IPS-18a (cell line): ENCODE measurements around the gene STX16.

ENCODE experiments used
- H3K27ac ChIP-seq: one replicate; pipeline ENCODE4 v1.5.1; 2013; ENCODE audit warnings: low read length
- H3K27me3 ChIP-seq: one replicate; pipeline ENCODE4 v1.6.1; 2013; ENCODE audit warnings: mild to moderate bottlenecking, low read length; ENCODE audit not compliant: control insufficient read depth, insufficient read depth
- H3K36me3 ChIP-seq: one replicate; pipeline ENCODE4 v1.6.1; 2013; ENCODE audit warnings: low read depth, low read length; ENCODE audit not compliant: control insufficient read depth
- H3K4me1 ChIP-seq: one replicate; pipeline ENCODE4 v1.6.1; 2013; ENCODE audit warnings: low read depth, low read length; ENCODE audit not compliant: control insufficient read depth
- H3K4me3 ChIP-seq: one replicate; pipeline ENCODE4 v1.5.1; 2013; ENCODE audit warnings: low read length
- H3K9ac ChIP-seq: one replicate; pipeline ENCODE4 v1.6.1; 2013; ENCODE audit warnings: mild to moderate bottlenecking, low read length, moderate library complexity
- H3K9me3 ChIP-seq: one replicate; pipeline ENCODE4 v1.6.1; 2013; ENCODE audit warnings: low read depth, low read length; ENCODE audit not compliant: control insufficient read depth

STX16 gene

DNA sequence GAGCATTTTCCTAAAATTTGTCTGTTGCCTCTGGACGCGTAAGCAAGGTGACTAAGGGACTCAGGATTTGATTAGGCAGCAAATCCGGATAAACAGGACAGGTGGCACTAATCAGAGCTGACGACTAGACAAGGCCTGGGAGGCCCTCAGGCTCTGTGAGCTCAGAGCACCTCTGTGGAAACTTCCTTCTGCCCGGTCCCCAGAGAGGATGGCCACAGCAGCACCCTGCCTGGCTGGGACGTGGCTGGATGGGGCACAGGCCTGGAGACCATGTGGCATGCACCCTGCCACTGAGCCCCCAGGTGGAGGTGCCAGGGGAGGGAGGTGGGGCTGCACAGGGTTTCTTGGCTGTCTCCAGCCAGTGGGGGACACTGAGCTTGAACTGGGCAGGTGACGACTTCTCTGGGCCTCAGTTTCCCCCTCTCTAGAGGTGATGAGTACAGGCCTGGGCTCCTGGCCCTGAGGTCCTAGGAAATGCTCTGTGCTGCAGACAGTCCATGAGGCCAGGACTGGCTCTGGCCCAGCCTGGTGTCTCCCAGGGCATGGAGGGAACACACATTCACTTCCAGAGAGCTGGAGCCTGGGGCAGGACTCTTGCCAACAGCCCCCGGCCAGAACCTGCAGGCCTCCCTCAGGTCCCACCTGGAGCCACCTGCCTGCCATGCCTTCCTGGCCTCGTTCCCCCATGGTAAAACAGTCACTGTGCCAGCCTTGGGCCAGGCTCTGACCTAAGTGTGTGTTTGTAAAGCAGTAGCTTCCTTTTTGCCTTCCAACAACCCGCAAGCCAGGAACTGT is 39.6 kb upstream of the STX16 start:
- Histone ChIP-seq H3K9ac (no peak overlapping the region), H3K27me3 (no peaks in the 10 kb centered on the region), H3K27ac (no peak overlapping the region), H3K36me3 (no peaks in the 10 kb centered on the region), H3K9me3 (no peaks in the 10 kb centered on the region), H3K4me3 (no peak overlapping the region), H3K4me1 (no peaks in the 10 kb centered on the region)

DNA sequence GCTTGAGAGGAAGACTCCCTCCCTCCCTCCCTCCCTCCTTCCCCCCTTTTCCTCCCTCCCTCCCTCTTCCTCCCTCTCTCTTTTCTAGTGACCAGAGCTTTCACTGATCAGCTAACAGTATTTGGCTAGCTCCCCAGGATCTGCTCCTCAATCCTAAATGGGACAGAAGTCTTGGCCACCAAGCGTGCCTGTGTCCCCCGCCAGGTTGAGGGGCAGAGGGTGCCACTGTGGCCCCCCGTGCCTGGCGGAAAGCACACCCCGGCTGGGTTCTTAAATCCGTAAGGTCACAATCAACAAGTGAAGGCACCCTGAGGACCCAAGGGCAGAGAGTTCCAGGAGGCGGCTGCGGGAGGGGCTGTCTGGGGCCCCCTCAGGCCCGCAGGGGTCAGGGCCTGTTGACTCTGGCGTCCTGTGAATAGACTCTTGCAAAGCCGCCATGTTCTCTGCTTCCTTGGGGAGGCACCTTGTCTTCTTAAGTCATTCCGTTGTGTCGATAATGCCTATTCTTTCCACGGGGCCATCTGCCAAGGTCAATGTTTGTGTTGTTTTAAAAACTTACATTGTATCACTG is 38.9 kb upstream of the STX16 start:
- Histone ChIP-seq H3K9ac (no peak overlapping the region), H3K27me3 (no peaks in the 10 kb centered on the region), H3K36me3 (no peaks in the 10 kb centered on the region), H3K4me1 (no peaks in the 10 kb centered on the region), H3K27ac (no peak overlapping the region), H3K9me3 (no peaks in the 10 kb centered on the region), H3K4me3 (no peak overlapping the region)

DNA sequence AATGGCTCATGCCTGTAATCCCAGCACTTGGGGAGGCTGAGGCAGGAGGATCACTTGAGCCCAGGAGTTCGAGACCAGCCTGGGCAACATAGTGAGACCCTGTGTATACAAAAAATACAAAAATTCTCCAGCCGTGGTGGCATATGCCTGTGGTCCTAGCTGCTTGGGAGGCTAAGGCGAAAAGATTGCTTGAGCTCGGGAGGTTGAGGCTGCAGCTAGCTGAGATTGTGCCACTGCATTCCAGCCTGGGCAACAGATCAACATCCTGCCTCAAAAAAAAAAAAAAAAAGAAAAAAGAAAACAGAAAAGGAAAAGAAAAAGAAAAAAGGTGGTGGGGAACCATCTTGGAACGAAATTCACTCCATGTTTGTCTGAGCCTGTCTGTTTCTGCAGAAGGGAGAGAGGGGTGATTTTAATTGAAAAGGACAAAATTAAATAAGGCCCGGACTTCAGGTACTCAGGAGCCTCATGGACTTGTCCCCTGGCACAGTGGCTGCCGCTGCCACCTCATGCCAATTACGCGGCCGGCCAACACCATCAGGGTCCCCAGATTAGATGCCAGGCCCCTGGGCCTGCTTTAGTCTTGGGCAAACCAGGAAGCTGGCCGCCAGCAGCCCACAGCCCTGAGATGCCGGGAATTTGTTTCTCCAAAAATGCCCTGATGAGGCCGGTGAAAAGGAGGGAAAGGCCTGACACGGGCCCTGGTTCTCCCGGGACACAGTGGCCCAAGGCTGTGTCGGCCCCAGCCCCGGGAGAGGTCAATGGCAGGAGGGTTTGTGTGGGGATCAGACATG is 37.8 kb upstream of the STX16 start:
- H3K4me3 ChIP-seq, result no peak overlapping the region
- no peak overlapping the region for H3K27ac ChIP-seq
- no peaks in the 10 kb centered on the region for H3K36me3 ChIP-seq
- peaks cover 8% of the 10 kb centered on the region for H3K27me3 ChIP-seq
- H3K4me1 ChIP-seq, result no peaks in the 10 kb centered on the region
- no peaks in the 10 kb centered on the region for H3K9me3 ChIP-seq
- H3K9ac ChIP-seq, result no peak overlapping the region

DNA sequence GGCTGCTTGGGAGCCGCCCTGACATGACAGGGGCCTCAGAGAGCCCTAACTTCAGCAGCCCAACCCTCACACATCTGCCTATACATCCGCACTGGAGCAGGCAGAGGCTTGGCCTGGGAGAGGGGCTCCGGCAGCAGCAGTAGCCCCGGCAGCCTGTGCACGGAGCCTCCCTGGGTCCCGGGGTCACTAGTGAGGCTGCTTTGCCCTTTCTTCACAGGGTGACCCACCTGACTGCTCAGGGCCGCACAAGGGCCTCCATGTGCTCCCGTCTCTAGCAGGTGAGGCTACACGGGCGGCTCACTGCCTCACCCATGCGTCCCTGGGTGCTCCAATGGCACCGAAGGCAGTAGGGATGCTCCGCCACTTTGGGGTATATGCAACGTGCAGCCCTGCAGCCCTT is 36.7 kb upstream of the STX16 start:
- no peak overlapping the region for H3K4me3 ChIP-seq
- H3K27ac ChIP-seq, result no peak overlapping the region
- no peaks in the 10 kb centered on the region for H3K9me3 ChIP-seq
- no peaks in the 10 kb centered on the region for H3K36me3 ChIP-seq
- H3K4me1 ChIP-seq, result no peaks in the 10 kb centered on the region
- H3K9ac ChIP-seq, result no peak overlapping the region
- H3K27me3 ChIP-seq, result peaks cover 12% of the 10 kb centered on the region

DNA sequence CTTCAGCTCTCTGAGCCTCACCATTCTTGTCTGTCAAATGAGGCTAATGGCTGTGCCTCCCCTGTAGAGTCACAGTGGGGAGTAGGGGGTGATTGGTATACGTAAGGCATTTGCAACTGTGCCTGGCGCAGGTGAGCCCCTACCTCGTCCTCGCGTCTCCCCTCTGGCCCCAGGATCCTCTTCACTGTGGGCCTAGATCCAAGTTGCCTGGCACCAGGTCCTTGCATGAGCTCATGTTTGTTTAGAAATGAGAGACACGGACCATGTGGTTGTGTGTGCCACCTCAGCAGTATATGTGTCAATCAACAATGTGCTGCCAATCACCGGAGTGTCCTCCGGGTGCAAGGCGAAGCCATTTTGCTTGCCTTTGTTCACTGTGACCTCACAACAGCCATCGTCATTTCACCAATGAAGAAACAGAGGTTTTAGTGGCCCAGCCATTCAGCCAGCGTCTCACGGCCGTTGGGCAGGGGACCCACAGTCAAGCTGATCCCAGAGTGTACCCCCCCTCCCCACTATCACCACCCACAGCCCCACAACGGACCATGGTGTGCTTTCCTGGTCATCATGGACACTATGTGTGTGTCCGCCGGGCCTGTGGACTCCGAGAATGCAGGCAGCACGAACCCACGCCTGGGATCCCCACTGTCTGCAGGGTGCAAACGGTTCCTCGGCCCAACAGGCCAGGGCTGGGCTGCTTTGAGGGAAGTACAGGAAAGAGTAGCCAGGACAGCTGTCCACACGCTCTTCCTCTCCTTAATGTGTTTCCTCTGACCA is 35.9 kb upstream of the STX16 start:
- Histone ChIP-seq H3K27me3 (peaks cover 12% of the 10 kb centered on the region), H3K36me3 (no peaks in the 10 kb centered on the region), H3K4me1 (no peaks in the 10 kb centered on the region), H3K9ac (no peak overlapping the region), H3K9me3 (no peaks in the 10 kb centered on the region), H3K27ac (no peak overlapping the region), H3K4me3 (no peak overlapping the region)

DNA sequence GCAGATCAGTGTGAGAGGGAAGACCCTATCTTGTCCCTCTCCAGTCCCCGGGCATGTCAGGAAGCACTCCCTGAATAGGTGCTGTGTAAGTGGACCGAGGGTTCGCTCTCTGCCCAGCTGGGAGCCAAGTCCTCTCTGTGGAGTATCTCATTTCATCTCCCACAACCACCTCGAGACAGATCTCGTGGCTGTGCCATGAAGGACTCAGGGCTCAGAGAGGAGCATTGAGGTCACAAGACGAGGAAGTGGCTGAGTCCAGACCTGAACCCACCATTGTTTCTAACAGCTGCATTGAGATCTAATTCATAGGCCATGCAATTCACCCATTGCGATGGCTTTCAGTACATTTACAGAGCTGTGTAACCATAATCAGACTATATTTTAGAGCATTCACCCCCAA is 34.7 kb upstream of the STX16 start:
- Histone ChIP-seq H3K27ac (no peak overlapping the region), H3K27me3 (peaks cover 12% of the 10 kb centered on the region), H3K9ac (no peak overlapping the region), H3K4me1 (no peaks in the 10 kb centered on the region), H3K4me3 (no peak overlapping the region), H3K9me3 (no peaks in the 10 kb centered on the region), H3K36me3 (no peaks in the 10 kb centered on the region)

DNA sequence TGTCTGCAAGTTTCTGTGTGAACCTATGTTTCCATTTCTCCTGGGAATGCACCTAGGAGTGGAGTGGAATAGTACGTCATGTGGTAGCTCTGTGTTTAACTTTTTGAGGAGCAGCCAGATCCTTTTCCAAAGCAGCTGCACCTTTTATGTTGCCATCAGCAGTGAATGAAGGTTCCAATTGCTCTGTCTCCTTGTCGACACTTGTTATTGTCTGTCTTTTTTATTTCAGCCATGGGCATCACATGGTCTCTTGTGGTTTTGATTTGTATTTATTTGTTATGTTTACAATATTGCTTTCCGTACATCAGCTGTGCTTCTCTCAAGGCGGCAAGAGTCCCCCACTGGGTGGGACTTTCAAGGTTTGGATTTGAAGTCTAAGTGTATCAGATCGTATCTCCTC is 33.9 kb upstream of the STX16 start:
- Histone ChIP-seq H3K36me3 (no peaks in the 10 kb centered on the region), H3K9ac (no peak overlapping the region), H3K4me3 (no peak overlapping the region), H3K9me3 (no peaks in the 10 kb centered on the region), H3K27me3 (peaks cover 12% of the 10 kb centered on the region), H3K27ac (no peak overlapping the region), H3K4me1 (no peaks in the 10 kb centered on the region)

DNA sequence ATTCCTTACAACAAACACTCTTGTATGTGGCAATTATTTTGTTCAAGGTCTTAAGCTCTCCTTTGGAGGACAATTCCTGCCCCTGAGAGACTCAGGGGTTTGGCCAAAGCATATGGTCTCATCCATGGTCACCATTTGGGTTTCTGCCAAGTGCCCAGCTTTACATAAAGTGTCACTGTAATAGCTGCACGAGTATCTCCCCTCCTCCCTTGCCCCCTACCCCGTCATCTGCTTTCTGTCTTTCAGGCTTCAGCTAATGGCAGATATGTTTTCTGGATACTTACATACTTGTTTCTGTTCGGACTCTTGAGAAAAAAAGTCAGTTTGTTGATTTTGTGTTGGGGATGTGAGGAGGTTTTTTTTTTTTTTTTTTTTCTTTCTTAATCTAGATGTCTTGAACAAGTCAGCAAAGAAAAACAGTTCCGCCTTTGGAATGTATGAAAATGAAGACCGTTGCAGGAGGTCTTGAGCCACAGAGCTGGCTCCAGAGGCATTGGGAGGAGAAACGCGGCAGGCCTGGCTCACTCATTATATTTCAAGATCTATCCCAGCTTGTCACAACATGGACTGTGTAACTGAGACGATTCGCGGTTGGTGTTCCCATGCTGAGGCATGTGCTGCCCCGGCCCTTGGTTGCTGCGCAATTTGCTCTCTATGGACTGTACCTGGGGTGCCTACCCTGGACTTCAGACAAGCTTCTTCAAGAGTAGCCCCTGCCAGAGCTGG is 32.6 kb upstream of the STX16 start:
- Histone ChIP-seq H3K27ac (no peak overlapping the region), H3K4me3 (no peak overlapping the region), H3K9me3 (no peaks in the 10 kb centered on the region), H3K4me1 (no peaks in the 10 kb centered on the region), H3K9ac (no peak overlapping the region), H3K36me3 (no peaks in the 10 kb centered on the region), H3K27me3 (peaks cover 12% of the 10 kb centered on the region)

DNA sequence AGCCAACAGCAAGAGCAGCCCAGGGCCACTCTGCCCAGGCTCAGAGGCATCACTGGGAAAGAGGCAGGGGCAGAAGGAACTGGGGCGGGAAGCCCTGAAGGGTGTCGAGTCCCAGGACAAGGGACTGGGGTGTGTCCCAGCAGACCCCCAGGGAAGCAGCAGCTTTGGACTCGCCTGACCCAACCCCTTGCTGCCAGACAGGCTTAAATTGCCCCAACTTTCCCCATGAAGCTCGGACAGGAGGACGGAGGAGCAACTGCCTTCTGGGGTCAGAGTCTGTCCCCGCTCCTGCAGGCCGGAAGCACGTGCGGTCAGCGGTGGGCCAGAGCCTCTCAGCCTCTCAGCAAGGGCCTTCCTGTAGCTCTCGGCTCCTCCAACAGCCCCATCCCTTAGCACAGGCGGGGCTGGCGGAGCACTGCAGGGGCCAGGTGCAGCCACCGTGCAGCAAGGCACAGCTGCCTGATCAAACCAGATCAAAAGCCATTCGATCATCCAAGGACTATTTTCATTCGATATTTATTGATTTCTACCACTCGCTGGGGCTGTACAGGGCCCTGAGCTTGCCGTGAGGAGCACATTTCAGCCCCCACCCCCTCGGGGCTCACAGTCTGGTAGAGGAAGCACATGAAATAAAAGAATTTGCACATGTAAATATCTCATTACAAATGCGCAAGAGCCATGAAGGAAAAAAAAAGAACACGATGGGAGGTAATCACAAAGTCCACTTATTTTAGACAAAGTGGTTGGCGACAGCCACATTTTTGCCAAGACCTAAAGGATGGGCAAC is 31.8 kb upstream of the STX16 start:
- Histone ChIP-seq H3K9ac (peak overlapping the region; percentile 21), H3K36me3 (no peaks in the 10 kb centered on the region), H3K27me3 (peaks cover 12% of the 10 kb centered on the region), H3K4me1 (no peaks in the 10 kb centered on the region), H3K4me3 (no peak overlapping the region), H3K27ac (no peak overlapping the region), H3K9me3 (no peaks in the 10 kb centered on the region)

DNA sequence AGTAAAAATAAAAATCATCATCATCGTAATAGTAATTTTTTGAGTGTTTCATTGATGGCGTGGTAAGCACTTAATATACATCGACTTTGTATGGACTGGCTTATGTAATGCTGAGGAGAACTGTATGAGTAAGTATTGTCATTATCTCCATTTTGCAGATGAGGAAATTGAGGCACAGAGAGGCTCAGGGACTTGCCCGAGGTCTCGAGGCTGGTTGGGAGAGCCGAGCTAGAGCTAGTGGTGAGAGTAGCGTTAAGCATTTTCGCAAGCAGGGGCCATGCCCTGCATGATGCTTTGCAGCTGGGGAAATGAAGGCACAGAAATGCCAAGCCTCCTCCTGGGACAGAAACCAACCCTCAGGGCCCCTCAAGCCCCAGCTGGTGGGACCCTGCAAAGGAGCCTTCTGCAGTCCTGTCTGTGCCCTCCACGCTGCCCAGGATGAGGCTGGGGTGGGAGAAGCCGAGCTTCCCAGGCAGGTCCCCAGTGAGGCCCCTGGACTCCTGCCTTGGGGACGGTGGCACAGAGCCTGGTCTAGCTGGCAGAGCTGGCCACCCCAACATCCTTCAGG is 31.1 kb upstream of the STX16 start:
- Histone ChIP-seq H3K27me3 (peaks cover 12% of the 10 kb centered on the region), H3K4me1 (no peaks in the 10 kb centered on the region), H3K9me3 (no peaks in the 10 kb centered on the region), H3K4me3 (no peak overlapping the region), H3K36me3 (no peaks in the 10 kb centered on the region), H3K27ac (no peak overlapping the region), H3K9ac (peak overlapping the region; percentile 21)
